Central memory CD8-positive, alpha-beta T cell (primary cell): ENCODE measurements around the gene TADA2A.
"Not testable (repeated sequence)": the region's sequence is repeated elsewhere in the genome, so short reads cannot be mapped to it uniquely, and the experiment has no call there.

ENCODE experiments used
- ATAC-seq: fragments of 150-1000 bp; cut with Tn5 transposase; replicated peaks from 2 replicates; pipeline ENCODE4 v1.10.0; 2022; ENCODE audit warnings: mild to moderate bottlenecking, moderate FRiP score, moderate number of reproducible peaks; ENCODE audit not compliant: poor library complexity, severe bottlenecking; ENCODE audit errors: extremely low read depth
- DNase-seq, 2 donors: peaks; one replicate each; pipeline ENCODE4 v3.0.0; 2021; ENCODE audit warnings: low spot score in 2 of 2
- H3K27ac Mint-ChIP-seq: one replicate; pipeline ENCODE4 v1.8.0; 2022; ENCODE audit warnings: low read depth, mild to moderate bottlenecking, moderate library complexity, mixed read lengths
- H3K27me3 Mint-ChIP-seq: one replicate; pipeline ENCODE4 v1.8.0; 2022; ENCODE audit warnings: mixed read lengths
- H3K36me3 Mint-ChIP-seq: one replicate; pipeline ENCODE4 v1.8.0; 2022; ENCODE audit warnings: mild to moderate bottlenecking, moderate library complexity, mixed read lengths; ENCODE audit not compliant: insufficient read depth
- H3K4me1 Mint-ChIP-seq: one replicate; pipeline ENCODE4 v1.8.0; 2022; ENCODE audit warnings: mixed read lengths
- H3K4me3 Mint-ChIP-seq: one replicate; pipeline ENCODE4 v1.8.0; 2022; ENCODE audit warnings: mild to moderate bottlenecking, moderate library complexity, mixed read lengths
- H3K9me3 Mint-ChIP-seq: one replicate; pipeline ENCODE4 v1.8.0; 2022; ENCODE audit warnings: mixed read lengths

Gene TADA2A

DNA sequence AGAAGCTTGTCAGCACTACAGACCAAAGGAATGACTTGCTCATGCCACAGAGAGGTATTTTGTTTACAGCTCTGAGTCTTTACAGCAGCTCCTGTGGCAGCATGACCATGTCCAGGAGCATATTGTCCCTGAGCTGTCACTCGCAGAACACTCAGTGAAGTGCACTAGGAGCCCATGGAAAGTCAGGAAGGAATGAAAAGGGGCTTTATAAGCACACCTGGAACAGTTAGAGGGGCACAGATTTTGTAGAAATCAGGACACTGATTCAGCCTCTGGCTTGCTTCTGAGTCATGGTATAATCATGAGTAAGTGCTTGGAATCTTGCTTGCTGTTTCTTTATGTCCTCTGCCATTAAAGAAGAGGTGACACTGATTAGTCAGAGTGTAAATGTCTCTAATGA, 41.0 kb downstream of the TADA2A start:
- Mint-ChIP-seq H3K27me3 (no peaks in the 10 kb centered on the region), H3K9me3 (no peaks in the 10 kb centered on the region), H3K4me1 (no peaks in the 10 kb centered on the region), H3K4me3 (no peak overlapping the region), H3K27ac (no peak overlapping the region), H3K36me3 (peaks cover 34% of the 10 kb centered on the region)
- DNase-seq = no peak
- no peak for ATAC-seq

DNA sequence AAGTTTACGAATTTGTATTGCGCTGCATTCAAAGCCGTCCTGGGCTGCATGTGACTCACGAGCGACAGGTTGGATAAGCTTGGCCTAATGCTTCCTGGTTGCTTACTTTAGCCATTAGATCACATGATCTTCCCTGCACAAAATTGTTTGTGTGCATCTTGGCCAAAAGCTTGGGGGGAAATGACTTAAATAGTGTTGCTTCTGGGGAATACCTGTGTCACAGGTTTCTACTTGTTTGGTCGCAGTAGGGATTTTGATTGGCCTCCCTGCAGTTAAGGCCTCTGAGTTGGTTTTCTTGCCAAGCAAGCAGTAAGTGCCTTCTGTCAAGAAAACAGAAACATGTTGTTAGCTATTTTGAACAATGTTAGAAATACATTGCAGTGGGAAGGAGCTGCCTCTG, 43.4 kb downstream of the TADA2A start:
- H3K27me3 Mint-ChIP-seq = no peaks in the 10 kb centered on the region
- DNase-seq (no peak), ATAC-seq (no peak)
- H3K27ac Mint-ChIP-seq = no peak overlapping the region
- no peaks in the 10 kb centered on the region for H3K9me3 Mint-ChIP-seq
- H3K4me1 Mint-ChIP-seq = no peaks in the 10 kb centered on the region
- H3K36me3 Mint-ChIP-seq = peaks cover 28% of the 10 kb centered on the region
- H3K4me3 Mint-ChIP-seq = no peak overlapping the region

DNA sequence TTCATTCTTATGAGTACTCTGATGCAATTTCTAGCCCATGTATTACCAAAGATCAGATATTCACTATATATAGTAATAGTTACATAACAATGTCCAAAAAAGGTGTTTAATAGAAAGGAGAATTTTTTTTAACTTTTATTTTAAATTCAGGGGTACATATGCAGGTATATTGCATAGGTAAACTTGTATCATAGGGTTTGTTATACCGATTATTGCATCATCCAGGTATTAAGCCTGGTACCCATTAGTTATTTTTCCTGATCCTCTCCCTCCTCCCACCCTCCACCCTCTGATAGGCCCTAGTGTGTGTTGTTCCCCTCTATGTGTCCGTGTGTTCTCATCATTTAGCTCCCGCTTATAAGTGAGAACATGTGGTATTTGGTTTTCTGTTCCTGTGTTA, 51.1 kb downstream of the TADA2A start:
- H3K36me3 Mint-ChIP-seq, H3K27me3 Mint-ChIP-seq, H3K9me3 Mint-ChIP-seq, H3K27ac Mint-ChIP-seq, ATAC-seq, H3K4me3 Mint-ChIP-seq, H3K4me1 Mint-ChIP-seq, DNase-seq: not testable (repeated sequence)

DNA sequence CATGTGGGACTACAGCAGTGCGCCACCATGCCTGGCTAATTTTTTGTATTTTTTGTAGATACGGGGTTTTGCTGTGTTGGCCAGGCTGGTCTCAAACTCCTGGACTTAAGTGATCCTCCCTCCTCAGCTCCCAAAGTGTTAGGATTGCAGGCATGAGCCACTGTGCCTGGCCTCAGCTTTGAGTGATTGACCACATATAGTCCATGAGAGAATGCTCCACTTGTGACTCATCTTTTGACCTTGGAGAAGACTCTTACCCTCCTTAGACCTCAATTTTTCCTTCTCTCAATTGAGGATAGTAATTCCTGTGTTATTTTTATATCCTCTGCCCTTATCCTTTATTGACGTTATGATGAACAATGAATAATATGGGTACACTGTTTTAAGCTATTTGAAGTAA, 52.1 kb downstream of the TADA2A start:
- H3K27me3 Mint-ChIP-seq = no peaks in the 10 kb centered on the region
- no peak overlapping the region for H3K27ac Mint-ChIP-seq
- no peak overlapping the region for H3K4me3 Mint-ChIP-seq
- H3K4me1 Mint-ChIP-seq = no peaks in the 10 kb centered on the region
- H3K36me3 Mint-ChIP-seq = peaks cover 4% of the 10 kb centered on the region
- DNase-seq (no peak), ATAC-seq (no peak)
- no peaks in the 10 kb centered on the region for H3K9me3 Mint-ChIP-seq

DNA sequence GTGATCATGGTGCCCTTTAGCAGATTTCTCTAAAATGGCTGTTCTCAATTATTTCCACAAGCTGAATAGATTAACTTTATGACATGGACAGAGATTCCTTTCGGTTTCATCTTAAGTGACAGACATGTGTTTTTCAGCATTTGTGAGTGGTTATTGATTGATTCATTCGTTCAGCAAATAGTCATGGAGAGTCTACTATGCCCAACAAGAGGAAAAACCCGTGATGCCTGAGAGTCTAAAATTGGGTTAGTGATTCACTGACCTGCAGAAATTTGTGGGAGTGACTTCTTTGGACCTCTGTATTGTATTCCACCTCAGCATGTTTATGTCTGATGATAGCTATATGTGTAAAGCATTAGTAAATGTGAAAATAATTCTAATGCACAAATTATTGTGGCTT, 55.0 kb downstream of the TADA2A start:
- no peaks in the 10 kb centered on the region for H3K9me3 Mint-ChIP-seq
- no peaks in the 10 kb centered on the region for H3K4me1 Mint-ChIP-seq
- ATAC-seq (no peak), DNase-seq (no peak)
- H3K4me3 Mint-ChIP-seq = no peak overlapping the region
- no peak overlapping the region for H3K27ac Mint-ChIP-seq
- H3K27me3 Mint-ChIP-seq = no peaks in the 10 kb centered on the region
- peaks cover 14% of the 10 kb centered on the region for H3K36me3 Mint-ChIP-seq

DNA sequence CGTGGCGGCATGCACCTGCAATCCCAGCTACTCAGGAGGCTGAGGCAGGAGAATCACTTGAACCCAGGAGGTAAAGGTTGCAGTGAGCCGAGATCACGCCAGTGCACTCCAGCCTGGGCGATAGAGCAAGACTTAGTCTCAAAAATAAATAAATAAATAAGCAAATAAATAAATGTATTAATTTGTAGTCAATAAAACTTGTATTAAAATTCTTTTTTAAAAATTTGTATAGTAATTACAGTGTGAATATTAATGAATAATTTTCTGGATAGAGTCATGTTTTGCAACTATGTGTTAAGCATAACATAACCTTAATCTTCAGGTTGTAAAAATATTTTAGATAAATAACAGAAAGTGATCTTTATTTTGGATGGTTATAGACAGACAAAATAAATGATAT, 55.8 kb downstream of the TADA2A start:
- H3K4me1 Mint-ChIP-seq = no peaks in the 10 kb centered on the region
- H3K36me3 Mint-ChIP-seq = peaks cover 16% of the 10 kb centered on the region
- DNase-seq (no peak), ATAC-seq (no peak)
- H3K9me3 Mint-ChIP-seq = no peaks in the 10 kb centered on the region
- no peak overlapping the region for H3K27ac Mint-ChIP-seq
- H3K27me3 Mint-ChIP-seq = no peaks in the 10 kb centered on the region
- H3K4me3 Mint-ChIP-seq = no peak overlapping the region

DNA sequence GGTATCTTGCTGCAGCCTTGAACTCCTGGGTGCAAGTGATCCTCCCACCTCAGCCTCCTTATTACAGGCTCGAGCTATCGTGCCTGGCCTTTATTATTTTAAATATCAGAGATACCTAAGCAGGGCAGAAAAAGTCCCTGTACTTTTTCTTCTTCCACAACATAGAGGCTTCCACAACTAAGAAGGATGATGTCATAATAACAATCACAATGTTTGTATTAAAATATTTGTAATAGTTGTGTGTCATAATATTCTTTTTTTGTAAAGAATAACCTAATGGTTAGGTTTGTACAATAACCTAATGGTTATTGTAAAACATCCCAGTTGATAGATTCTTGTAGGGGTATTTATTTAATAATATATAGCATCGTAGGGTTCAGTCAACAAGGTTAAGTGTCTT, 56.4 kb downstream of the TADA2A start:
- no peak for ATAC-seq
- Mint-ChIP-seq H3K9me3 (no peaks in the 10 kb centered on the region), H3K36me3 (peaks cover 20% of the 10 kb centered on the region), H3K4me1 (no peaks in the 10 kb centered on the region), H3K27me3 (no peaks in the 10 kb centered on the region), H3K4me3 (no peak overlapping the region), H3K27ac (no peak overlapping the region)
- DNase-seq = no peak

DNA sequence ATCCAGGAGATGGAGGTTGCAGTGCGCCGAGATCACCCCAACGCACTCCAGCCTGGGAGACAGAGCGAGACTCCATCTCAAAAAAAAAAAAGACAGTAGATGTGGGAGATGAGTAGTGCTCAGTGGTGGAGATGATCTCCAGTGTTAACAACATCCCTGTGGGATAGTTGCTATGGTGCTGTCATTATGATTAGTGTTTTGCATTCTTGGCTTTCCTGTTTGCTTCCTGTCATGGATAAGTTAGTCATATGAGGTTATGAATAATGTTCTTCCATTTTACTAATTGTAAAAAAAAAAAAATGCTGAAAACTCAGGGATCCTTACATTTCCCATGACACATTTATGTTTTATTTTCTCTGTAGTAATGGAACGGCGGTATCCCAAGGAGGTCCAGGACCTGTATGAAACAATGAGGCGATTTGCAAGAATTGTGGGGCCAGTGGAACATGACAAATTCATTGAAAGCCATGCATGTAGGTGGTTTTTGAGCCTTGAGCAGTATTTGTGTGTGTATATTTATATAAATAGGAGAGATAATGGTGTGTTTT, 58.5 kb downstream of the TADA2A start:
- Mint-ChIP-seq H3K4me3 (no peak overlapping the region), H3K36me3 (peaks cover 26% of the 10 kb centered on the region), H3K27me3 (no peaks in the 10 kb centered on the region), H3K27ac (no peak overlapping the region), H3K9me3 (no peaks in the 10 kb centered on the region), H3K4me1 (no peaks in the 10 kb centered on the region)
- DNase-seq = no peak
- no peak for ATAC-seq

DNA sequence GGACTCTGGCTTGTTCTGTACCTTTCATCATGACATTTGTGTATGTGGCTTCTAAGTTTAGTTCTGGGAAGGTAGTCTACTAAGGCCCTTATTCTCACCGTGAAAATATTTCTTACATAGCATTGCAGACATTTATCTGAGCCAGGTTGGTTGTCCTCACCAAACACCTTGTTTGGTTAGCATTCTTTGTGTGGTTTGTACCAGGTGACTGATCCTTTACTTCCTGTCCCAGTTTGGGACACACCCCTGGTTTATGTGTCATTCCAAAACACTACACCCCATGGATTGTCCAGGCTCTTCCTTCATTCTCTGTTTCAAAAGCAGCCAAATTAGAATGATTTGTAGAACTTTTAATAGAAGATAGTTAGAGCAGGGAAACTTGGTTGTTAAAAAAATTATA, 59.8 kb downstream of the TADA2A start:
- no peaks in the 10 kb centered on the region for H3K9me3 Mint-ChIP-seq
- no peaks in the 10 kb centered on the region for H3K4me1 Mint-ChIP-seq
- no peaks in the 10 kb centered on the region for H3K27me3 Mint-ChIP-seq
- no peak overlapping the region for H3K27ac Mint-ChIP-seq
- ATAC-seq (no peak), DNase-seq (no peak)
- peaks cover 36% of the 10 kb centered on the region for H3K36me3 Mint-ChIP-seq
- no peak overlapping the region for H3K4me3 Mint-ChIP-seq

DNA sequence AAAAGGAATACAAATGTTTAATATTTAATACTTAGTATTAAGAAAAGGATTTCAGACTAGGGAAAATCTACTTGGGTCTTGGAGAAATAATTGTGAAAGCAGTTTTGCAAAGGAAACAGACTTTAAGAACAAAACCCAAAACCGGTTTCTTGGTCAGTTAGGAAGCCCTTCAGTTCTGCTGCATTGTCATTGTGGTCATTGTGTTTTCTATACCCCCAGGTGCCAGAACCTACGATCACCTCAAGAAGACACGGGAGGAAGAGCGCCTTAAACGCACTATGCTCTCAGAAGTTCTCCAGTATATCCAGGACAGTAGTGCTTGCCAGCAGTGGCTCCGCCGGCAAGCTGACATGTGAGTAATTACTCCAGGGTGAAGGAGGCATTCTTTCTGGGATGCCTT, 63.5 kb downstream of the TADA2A start:
- Mint-ChIP-seq H3K27ac (no peak overlapping the region), H3K4me3 (no peak overlapping the region), H3K36me3 (peaks cover 41% of the 10 kb centered on the region), H3K4me1 (no peaks in the 10 kb centered on the region), H3K9me3 (no peaks in the 10 kb centered on the region), H3K27me3 (no peaks in the 10 kb centered on the region)
- no peak for ATAC-seq
- DNase-seq = no peak

DNA sequence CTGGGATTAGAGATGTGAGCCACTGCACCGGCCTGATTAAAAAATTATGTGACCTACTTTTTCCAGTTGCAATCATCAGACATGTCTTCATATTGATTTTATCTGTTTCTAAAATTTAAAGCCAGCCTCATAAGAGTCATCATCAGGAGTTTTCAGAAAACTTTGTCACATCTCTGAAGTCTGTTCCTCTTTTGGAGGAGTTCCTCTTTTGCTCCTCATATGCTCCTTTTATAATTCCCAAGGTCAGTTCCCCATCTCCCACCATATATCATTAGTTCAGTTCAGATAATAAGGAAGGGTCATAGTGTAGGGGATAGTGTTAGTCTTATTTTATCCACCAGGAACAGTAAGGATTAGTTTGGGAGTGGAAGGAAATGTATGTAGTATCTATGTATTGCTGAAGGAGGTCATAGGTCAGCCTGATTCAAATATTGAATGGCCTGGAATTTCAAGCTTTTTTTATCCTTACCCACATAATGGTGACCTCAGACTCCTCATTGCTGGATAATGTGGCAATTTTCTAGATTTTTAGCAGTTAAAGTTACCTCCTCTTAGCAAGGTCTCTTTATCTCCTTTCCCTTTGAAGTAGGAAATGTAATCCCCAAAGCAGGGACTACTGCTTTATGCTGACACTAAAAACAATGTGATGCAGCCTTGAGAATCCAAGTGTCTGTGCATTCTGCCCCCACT, 69.2 kb downstream of the TADA2A start:
- Mint-ChIP-seq H3K9me3 (no peaks in the 10 kb centered on the region), H3K4me1 (no peaks in the 10 kb centered on the region), H3K27ac (no peak overlapping the region), H3K36me3 (peaks cover 46% of the 10 kb centered on the region), H3K27me3 (no peaks in the 10 kb centered on the region), H3K4me3 (no peak overlapping the region)
- DNase-seq (no peak), ATAC-seq (no peak)

DNA sequence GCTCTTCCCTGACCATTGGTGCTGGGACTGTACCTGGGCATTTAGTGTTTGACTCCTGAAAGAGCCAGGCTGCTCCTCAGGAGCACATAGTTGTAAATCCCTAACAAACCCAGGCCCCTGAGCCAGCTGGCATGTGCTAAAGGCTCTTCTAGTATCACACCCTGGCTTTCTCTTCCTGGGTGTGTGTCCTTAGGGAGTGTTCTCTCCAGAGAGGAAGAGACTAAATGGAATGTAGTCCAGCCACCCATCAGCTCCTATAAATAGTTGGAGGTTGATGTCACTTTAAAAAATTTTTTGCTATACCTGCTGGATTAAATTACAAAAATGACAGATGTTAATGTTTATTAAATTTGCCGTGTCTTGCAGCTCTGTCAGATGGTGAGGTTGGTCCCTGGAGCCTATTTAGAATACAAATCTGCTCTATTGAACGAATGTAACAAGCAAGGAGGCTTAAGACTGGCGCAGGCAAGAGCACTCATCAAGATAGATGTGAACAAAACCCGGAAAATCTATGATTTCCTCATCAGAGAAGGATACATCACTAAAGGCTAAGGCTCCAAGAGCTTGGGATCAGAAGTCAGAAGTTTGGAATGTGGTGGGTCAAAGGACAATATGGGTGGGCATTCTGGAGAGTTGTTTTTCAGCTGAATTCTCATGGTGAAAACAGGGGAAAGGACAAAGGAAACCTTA, 69.9 kb downstream of the TADA2A start:
- ATAC-seq (no peak), DNase-seq (no peak)
- H3K4me1 Mint-ChIP-seq = no peaks in the 10 kb centered on the region
- H3K27ac Mint-ChIP-seq = no peak overlapping the region
- peaks cover 42% of the 10 kb centered on the region for H3K36me3 Mint-ChIP-seq
- no peaks in the 10 kb centered on the region for H3K27me3 Mint-ChIP-seq
- H3K9me3 Mint-ChIP-seq = no peaks in the 10 kb centered on the region
- no peak overlapping the region for H3K4me3 Mint-ChIP-seq

DNA sequence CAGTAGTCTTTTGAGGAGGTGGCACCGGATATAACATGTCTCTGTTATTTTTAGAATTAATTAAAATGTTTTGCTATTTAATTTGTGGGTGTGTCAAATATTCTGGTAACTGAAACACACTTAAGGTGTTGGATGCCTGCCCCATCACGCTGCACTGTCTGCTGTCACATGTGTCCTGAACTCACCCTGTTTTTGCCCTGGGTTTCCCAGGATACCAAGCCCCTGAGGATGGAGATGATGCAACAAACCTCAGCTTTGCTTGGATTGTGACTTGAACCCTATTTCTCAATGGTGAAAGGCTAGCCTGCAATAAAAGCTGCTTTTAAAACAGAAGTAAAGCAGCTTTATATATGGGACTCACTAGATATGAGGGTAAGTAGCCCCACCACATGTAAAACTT, 71.5 kb downstream of the TADA2A start:
- Mint-ChIP-seq H3K9me3 (no peaks in the 10 kb centered on the region), H3K36me3 (peaks cover 35% of the 10 kb centered on the region), H3K27me3 (no peaks in the 10 kb centered on the region), H3K27ac (no peak overlapping the region), H3K4me3 (no peak overlapping the region), H3K4me1 (no peaks in the 10 kb centered on the region)
- DNase-seq = no peak
- ATAC-seq = no peak
